HG03432 (cell line): ENCODE results near the gene AKIP1.

ENCODE experiments used
- ATAC-seq: cut with Tn5 transposase; IDR thresholded peaks from one replicate; pipeline ENCODE4 v1.9.1; 2021; ENCODE audit warnings: mild to moderate bottlenecking, moderate library complexity; ENCODE audit not compliant: unreplicated experiment

Gene AKIP1

GRCh38 chr11:8956860-8957259, 45.9 kb downstream of the AKIP1 start:
- ATAC-seq: no peak

GRCh38 chr11:8959546-8960166, 48.7 kb downstream of the AKIP1 start:
- ATAC-seq: peak; percentile 40

- no peak for ATAC-seq
These were observed 50.4 kb downstream of the AKIP1 start for GRCh38 chr11:8961401-8961800.

- ATAC-seq: no peak
These were observed 51.9 kb downstream of the AKIP1 start for GRCh38 chr11:8962841-8963240.

- ATAC-seq: peak; percentile 70
These were observed 52.8 kb downstream of the AKIP1 start for GRCh38 chr11:8963569-8964323.

- ATAC-seq: peak; percentile 80
These were observed 53.6 kb downstream of the AKIP1 start, which contains the start of gene TMEM9B for GRCh38 chr11:8964324-8965320. TSS of gene TMEM9B (minus strand) at chr11:8964442. CDS start at chr11:8964313, 129 bp downstream.

GRCh38 chr11:8967184-8967583, 56.2 kb downstream of the AKIP1 start:
- ATAC-seq: no peak
